ENCODE data around the gene TTC28.
"Not testable (repeated sequence)": the region's sequence is repeated elsewhere in the genome, so short reads cannot be mapped to it uniquely, and the experiment has no call there.

The TTC28 gene

DNA sequence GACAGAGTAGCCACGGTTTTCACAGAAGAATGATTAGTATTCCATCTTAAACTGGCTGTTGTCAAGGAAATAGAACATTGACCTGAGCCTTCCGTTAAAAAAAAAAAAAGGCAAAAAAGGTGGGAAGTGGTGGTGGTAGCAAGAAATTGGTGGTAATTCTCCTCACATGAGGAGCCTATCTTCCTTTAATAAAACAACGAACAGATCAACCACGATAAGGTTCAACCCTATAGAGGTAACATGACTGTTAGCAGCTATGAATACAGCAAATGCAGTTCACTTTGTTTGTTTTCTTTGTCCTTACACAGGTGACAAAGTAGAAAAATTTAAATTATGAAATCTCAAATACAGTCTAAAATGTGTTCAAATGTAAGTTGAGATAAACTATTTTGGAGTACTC, 181.6 kb downstream of the TTC28 start:
- in situ Hi-C loops (cut with MboI; ENCODE audit: low sequenced_read_pairs), result no loop called here

DNA sequence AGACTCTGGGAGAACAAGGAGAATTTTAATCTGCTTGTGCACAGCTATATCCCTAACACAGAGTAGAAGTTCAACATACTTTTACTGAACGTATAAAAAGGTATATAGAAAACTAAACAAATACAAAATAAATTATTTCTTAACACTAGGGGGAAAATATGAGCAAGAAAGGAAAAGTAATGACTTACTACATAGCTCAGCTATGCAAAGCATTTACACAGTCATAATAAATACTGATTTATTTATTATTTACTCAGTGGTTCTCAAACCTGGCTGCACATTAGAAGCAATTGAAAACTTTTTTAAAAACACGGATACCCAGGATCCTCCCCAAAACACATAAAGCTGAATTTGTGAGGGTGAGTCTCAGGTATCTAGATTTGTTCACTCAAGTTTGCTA, 182.5 kb downstream of the TTC28 start:
- in situ Hi-C loops (cut with MboI; ENCODE audit: low sequenced_read_pairs), result no loop called here

DNA sequence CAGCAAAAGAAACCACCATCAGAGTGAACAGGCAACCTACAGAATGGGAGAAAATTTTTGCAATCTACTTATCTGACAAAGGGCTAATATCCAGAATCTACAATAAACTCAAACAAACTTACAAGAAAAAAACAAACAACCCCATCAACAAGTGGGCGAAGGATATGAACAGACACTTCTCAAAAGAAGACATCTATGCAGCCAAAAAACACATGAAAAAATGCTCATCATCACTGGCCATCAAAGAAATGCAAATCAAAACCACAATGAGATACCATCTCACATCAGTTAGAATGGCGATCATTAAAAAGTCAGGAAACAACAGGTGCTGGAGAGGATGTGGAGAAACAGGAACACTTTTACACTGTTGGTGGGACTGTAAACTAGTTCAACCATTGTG, 188.4 kb downstream of the TTC28 start:
- in situ Hi-C loops (cut with MboI; ENCODE audit: low sequenced_read_pairs), result not testable (repeated sequence)

DNA sequence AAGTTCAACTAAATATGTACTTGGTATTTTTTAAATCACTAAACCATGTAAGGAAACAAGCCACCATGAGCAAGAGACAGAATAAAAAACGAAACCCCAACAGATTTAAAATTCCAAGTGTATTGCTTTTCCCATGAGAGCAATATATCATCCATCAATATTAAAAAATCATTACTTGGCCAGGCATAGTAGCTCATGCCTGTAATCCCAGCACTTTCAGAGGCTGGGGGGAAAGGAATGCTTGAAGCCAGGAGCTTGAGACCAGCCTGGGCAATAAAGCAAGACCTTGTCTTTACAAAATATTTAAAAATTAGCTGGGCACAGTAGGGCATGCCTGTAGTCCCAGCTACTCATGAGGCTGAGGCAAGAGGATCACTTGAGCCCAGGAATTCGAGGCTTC, 190.8 kb downstream of the TTC28 start:
- in situ Hi-C loops (cut with MboI; ENCODE audit: low sequenced_read_pairs), result no loop called here

DNA sequence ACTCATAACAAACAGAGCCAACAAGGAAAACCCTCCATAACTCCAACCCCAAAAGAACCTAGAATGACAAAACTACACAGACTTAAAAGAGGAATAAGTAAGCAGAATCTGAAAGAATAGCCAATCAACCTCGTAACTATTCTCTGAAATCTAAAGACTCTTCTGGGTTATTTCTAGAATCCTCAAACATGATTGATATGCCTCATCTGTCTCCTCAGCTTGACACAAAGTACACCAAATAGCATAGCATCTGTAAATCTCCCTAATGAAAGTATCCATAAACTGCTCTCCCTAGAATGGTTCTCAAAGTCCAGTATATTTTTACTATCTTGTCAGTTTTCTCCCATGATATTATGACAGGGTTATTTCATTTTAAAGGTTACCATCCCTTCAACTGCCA, 195.0 kb downstream of the TTC28 start:
- in situ Hi-C loops (cut with MboI; ENCODE audit: low sequenced_read_pairs), result no loop called here

DNA sequence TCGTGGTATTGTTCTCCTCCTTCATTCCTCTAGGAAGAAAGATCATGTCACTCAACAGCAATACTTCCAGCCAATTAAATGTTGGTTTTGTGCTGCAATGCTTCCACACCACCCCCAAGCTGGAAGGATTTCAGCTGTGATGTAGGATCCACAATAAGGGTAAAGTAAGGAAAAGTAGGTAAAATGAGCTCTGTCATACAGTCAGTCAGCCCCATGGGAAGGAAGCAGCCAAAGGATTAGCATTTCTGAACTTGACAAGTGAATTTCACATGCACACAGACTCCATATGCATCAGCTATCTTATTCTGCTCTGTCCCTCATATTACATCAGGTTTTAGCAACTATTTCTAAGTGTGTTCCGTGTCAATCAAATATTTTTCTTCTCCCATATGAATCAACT, 197.9 kb downstream of the TTC28 start:
- in situ Hi-C loops (cut with MboI; ENCODE audit: low sequenced_read_pairs), result no loop called here

DNA sequence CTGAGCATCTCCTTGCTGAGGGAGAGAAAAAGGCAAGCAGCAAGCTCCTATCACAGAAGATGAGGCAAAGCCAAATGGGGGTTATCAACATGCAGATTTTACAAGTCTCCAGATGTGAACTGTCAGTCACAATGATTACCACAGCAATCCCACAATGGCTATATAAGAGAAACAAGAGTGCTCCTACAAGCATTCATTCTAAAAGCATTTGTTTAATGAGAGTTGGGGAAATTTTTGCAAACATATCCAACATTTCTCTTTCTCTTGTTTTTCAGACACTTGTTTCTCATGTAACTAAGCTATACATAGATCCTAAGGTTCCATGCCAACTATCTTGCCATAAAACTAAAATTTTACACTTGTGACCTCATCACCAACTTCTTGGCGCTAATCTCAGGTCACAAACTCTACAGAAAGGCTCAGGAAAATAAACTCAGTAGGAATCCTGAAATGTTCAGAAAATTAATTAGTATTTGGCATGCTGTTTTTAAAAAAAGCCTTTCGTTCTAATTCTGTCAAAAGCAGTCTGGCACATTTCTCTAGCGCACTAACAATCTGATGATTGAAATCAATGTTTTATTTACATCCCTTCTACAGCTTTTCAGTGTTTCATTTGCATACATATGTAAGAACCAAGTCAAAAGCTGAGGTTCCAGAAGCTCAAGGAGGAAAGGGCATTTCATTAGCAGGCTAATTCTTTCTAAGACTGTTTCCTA, 199.5 kb downstream of the TTC28 start:
- in situ Hi-C loops (cut with MboI; ENCODE audit: low sequenced_read_pairs), result no loop called here

DNA sequence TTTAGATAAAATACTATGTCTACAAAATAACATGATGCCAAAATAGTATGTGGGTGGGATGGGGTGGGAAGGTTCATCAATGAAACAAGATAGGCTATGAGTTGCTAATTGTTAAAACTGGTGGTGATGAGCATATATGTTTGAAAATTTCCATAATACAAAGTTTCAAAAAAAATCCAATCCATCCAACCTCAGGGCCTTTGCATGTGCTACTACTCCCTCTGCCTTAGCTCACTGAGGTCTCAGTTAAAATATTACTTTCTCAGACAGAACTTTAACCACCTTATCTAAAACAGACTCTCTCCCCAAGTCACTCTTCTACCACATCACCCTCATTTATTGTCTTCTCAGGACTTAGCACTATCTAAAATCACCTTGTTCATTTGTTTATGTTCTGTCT, 201.1 kb downstream of the TTC28 start:
- in situ Hi-C loops (cut with MboI; ENCODE audit: low sequenced_read_pairs), result no loop called here

DNA sequence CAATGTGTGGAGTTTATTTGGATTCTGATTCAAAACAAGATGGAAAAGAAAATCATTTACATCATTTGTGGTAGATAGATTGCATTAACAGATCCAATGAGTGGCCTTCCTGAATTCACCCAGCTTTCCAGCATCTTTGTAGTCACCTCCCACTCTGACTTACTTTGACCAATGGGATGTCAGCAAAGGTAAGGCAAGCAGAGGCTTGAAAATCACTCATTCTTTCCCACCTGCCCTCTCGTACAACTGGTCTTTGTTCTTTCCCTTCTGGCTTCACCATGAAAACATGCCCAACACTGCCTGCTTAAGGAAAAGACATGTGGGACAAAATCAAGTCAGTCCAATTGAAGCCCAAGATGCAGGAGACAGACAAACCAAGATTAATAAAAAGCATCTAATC, 202.1 kb downstream of the TTC28 start:
- in situ Hi-C loops (cut with MboI; ENCODE audit: low sequenced_read_pairs), result no loop called here

DNA sequence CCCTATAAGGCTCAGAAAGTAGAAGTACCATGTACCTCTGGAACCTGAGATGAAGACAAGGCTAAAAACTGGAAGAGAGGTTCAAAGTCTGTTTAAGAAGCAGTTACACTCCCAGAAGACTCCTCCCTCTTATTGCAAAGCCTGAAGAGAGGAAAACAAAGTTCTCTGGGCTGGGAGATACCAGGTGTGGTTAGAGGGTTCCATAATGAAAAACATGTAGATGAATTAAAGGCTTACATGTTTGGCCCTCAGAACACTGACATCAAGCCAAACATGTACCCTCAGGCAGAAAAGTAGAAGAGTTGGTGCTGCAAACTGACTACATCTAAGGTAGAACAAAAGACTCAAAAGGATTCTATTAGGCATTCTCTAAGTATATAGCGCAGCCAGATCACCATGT, 205.3 kb downstream of the TTC28 start:
- in situ Hi-C loops (cut with MboI; ENCODE audit: low sequenced_read_pairs), result no loop called here

DNA sequence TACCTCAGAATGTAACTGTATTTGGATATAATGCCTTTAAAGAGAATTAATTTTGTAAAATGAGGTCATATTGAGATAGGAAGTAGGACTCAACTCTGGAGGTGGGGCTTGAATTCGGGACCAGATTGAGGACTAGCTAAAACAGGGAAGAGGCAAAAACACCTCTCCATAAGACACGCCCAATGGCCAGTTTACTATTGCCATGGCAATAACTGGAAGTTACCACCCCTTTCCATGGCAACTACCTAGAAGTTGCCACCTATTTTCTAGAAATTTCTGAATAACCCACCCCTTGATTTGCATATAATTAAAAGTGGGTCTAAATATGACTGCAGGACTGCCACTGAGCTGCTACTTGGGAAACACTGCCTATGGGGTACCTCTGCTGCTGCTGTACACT, 206.4 kb downstream of the TTC28 start:
- in situ Hi-C loops (cut with MboI; ENCODE audit: low sequenced_read_pairs), result no loop called here

DNA sequence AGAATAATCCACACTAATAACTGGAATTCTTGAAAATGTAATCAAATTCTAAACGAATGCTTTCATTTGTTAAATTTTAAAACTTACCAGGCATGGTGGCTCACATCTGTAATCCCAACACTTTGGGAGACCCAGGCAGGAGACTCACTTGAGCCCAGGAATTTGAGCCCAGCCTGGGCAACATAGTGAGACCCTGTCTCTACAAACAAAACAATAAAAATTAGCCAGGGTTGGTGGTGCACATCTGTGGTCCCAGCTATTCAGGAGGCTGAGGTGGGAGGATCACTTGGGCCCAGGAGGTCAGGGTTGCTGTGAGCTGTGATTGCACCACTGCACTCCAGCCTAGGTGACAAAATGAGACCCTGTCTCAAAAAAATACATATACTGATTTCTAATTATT, 212.6 kb downstream of the TTC28 start:
- in situ Hi-C loops (cut with MboI; ENCODE audit: low sequenced_read_pairs), result not testable (repeated sequence)

DNA sequence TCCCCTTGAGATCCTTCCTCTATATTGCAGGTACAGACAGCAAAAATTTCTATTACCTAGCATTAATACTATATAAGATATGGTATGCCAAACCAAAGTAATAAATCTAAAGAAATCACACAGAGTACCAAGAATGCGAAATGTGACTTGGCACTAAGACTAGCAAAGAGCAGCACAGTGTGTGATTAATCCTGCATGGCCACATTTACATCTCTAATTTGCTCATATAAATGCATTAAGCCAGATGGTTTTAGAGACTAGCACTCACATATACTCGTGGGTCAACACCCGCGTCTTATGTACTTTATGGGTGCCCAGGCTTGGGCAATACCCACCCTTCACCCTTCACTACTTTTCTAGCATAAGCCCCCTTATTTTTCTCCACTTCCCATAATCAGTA, 213.2 kb downstream of the TTC28 start:
- in situ Hi-C loops (cut with MboI; ENCODE audit: low sequenced_read_pairs), result no loop called here

DNA sequence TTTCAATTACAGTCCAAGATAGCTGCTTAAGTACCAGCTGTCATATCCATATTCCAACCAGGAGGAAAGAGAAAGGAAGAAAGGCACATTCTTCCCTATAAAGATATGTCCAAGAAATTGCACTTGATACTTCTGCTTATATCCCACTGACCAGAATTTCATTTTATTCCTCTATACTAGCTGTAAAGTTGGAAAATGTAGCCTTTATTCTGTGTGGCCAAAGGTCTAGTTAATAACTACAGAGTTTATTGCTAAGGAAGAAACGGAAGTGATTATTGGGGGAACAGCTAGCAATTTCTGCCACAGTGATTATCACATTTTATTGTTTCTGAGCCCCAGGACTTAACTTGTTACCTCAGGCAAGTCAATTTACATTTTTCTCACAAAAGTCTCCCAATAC, 213.8 kb downstream of the TTC28 start:
- in situ Hi-C loops (cut with MboI; ENCODE audit: low sequenced_read_pairs), result no loop called here

DNA sequence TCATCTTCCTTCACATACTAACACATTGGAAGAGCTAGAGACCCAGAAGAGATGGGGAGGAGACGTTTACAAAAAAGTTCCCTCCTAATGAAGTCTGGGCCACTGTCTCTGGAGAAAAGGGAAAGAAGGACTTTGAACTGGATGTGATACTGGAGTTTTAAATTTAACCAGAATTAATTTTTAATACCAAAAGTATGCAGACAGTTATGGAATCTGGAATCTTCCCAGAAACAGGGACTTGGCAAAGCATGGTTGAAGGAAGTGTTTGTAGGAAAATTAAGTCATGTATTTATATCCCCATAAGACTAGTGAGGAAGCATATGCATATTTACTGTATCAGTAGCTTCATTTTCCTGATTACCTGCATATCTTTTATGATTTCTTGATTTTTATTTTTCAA, 215.5 kb downstream of the TTC28 start:
- in situ Hi-C loops (cut with MboI; ENCODE audit: low sequenced_read_pairs), result no loop called here

DNA sequence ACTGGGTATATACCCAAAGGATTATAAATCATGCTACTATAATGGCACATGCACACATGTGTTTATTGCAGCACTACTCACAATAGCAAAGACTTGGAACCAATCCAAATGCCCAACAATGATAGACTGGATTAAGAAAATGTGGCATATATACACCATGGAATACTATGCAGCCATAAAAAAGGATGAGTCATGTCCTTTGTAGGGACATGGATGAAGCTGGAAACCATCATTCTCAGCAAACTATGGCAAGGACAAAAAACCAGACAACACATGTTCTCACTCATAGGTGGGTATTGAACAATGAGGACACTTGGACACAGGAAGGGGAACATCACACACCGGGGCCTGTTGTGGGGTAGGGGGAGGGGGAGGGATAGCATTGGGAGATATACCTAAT, 216.2 kb downstream of the TTC28 start:
- in situ Hi-C loops (cut with MboI; ENCODE audit: low sequenced_read_pairs), result not testable (repeated sequence)

DNA sequence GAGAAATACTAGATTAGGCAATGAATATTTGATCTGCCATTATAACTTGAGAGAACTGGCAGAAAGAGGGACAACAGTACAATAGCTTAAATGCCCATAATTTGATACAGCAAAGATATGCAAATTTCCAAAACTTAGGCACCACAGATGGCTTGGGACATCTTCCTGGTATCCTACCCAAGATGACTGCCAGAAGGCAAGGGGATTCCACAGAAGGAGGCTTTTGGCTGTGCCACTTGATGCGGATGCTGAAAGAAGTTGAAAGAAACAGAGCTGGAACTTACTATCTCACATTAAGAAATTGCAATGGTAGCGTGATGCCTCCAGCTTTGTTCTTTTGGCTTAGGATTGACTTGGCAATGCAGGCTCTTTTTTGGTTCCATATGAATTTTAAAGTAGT, 216.7 kb downstream of the TTC28 start:
- in situ Hi-C loops (cut with MboI; ENCODE audit: low sequenced_read_pairs), result no loop called here

DNA sequence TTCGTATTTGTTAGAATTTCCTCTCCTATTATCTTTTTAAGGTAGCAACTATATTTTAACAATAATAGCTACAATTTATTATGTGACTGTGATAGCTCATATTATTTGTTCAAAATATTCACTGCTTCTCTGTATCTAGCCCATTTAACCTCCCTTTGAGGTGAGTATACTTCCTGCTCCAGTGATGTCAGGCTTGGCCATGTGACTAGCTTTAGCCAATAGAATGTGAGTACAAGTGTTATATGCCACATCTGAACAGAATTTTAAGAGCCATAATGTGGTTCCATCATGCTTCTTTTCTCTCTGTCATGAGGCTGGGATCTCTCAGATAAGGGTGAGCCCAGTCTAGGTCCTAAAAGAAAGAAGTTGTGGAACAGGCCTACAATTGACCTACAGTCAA, 217.6 kb downstream of the TTC28 start:
- in situ Hi-C loops (cut with MboI; ENCODE audit: low sequenced_read_pairs), result no loop called here

DNA sequence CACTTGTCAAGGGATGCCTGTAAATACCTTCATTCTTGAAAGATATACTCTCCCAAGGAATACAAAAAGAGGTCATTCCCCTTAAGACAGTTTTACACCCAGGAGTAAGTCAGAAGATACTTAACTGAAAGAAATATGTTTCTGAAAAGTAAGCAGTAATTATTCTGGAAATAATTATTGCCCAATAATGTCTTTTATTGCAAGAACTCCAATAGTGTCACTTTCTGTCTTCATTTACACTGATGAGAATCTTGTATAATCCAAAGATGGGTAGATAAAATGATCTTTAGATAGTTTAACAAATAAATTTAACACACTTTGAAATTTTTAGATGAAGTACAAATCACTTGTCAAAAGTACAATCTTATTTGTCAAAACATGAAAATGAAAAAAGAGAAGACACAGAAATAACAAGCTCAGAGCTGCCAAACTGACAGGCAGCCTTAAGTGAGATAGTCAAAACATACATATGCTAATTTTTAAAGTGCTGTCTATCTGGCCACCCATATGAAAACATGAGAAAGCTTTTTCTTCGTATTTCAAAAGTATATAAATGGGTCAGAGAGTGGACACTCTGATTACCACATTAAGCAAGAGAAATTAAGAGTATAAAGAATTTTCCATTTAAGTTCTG, 225.1 kb downstream of the TTC28 start:
- in situ Hi-C loops (cut with MboI; ENCODE audit: low sequenced_read_pairs), result no loop called here

DNA sequence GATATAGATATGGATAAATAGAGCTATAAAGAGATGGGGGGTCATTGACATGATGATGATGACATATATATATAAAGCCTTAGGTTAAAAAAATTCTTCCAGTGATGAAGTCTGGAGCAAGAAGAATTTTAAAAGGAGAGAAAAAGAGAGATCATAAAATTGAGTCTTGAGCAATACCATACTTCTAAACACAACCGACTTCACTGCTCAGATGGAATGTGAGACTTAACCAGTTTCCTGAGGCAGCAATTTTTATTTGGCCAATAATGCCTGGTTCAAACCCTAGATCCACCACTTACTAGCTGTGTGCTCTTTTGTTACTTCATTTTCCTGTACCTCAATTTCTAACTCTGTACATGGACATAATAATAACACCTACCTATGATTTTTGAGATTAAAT, 229.5 kb downstream of the TTC28 start:
- in situ Hi-C loops (cut with MboI; ENCODE audit: low sequenced_read_pairs), result no loop called here

DNA sequence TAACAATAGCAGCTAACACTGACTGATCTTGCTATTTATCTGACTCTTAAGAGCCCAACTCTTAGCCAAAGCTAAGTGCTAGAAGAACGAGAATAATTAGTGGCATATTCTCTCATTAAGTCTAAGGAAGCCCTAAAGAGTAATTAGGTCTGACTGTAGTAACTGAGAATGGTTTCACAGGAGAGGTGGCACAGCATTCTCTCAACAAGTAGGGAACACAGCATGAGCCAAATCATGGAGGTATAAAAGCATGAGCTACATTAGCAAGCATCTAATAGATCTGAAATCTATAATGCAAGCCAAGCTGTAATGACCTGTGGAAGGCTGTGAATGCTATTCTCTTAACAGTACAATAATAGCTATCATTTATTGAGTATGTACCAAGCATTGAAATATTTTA, 230.6 kb downstream of the TTC28 start:
- in situ Hi-C loops (cut with MboI; ENCODE audit: low sequenced_read_pairs), result no loop called here

DNA sequence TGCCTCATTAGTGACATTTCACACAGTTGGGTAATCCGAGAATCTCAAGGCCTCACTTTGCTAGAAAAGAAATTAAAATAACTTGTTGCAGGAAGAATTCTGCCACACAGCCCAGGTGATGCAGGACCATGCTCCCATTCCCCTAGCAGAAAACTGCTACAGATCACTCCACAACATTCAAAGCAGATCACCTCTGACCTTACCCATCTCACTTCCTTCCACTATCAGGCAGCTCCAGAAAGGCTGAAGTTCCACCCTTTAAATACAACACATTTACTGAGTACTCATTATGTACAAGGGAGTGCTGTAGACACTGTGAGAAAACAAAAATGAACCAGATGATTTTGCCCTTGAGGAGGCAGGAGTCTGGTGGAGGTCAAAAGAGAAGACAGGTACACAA, 231.0 kb downstream of the TTC28 start:
- in situ Hi-C loops (cut with MboI; ENCODE audit: low sequenced_read_pairs), result no loop called here

DNA sequence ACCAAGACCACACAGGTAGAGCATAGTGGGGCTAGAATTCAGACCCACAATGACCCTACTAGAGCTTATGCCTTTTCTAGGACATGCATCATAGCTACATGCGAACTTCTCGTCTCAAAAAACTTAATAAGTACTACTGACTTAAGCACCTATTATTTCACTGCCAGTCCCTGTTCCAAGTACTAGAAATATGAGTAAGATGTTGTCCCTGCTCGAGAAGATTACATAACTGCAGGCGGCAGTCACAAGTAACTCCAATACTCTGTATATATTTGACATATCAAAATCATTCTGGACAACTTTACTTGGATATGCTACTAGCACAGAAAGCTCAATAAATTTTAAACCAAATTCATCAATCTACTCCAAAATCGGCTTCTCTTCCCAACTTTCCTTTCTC, 235.0 kb downstream of the TTC28 start:
- in situ Hi-C loops (cut with MboI; ENCODE audit: low sequenced_read_pairs), result no loop called here
